OCI-LY1 (cell line): ENCODE results near the gene SIX5.

ENCODE experiments used
- H2AFZ ChIP-seq: fragments of 200-600 bp; sonication (generic), shearing (Covaris generic); 2 replicates; pipeline ENCODE4 v1.6.0; 2014; ENCODE audit warnings: antibody characterized with exemption, mild to moderate bottlenecking, low read length
- H3F3A ChIP-seq: fragments of 200-600 bp; sonication (generic), shearing (Covaris generic); 2 replicates; pipeline ENCODE4 v1.6.0; 2014; ENCODE audit warnings: mild to moderate bottlenecking, antibody characterized with exemption, low read length, moderate library complexity; ENCODE audit not compliant: insufficient read depth
- H3K27ac ChIP-seq: fragments of 200-600 bp; sonication (generic); 2 replicates; pipeline ENCODE4 v1.5.1; 2014; ENCODE audit warnings: low read length, mixed run types, mild to moderate bottlenecking, low read depth; ENCODE audit not compliant: poor library complexity, severe bottlenecking
- H3K27me3 ChIP-seq: fragments of 200-600 bp; sonication (generic); 2 replicates; pipeline ENCODE4 v1.6.0; 2014; ENCODE audit warnings: antibody characterized with exemption, mild to moderate bottlenecking, low read length, moderate library complexity; ENCODE audit not compliant: insufficient read depth
- H3K36me3 ChIP-seq: fragments of 200-600 bp; sonication (generic); 2 replicates; pipeline ENCODE4 v1.6.1; 2014; ENCODE audit warnings: mild to moderate bottlenecking, antibody characterized with exemption, low read length, moderate library complexity, mixed read lengths; ENCODE audit not compliant: insufficient read depth
- H3K4me1 ChIP-seq: fragments of 200-600 bp; sonication (generic); 2 replicates; pipeline ENCODE4 v1.5.1; 2014; ENCODE audit warnings: mild to moderate bottlenecking, low read length, moderate library complexity; ENCODE audit not compliant: insufficient read depth, severe bottlenecking
- H3K4me2 ChIP-seq: fragments of 200-600 bp; sonication (generic), shearing (Covaris generic); 2 replicates; pipeline ENCODE4 v1.6.1; 2014; ENCODE audit warnings: low read length
- H3K4me3 ChIP-seq: fragments of 200-600 bp; sonication (generic); 2 replicates; pipeline ENCODE4 v1.5.1; 2014; ENCODE audit warnings: low read length, low read depth, mild to moderate bottlenecking, mixed read lengths; ENCODE audit not compliant: poor library complexity, severe bottlenecking
- H3K79me2 ChIP-seq: fragments of 200-600 bp; shearing (Covaris generic); 2 replicates; pipeline ENCODE4 v1.6.1; 2016; ENCODE audit warnings: mixed run types, low read length, mixed read lengths; ENCODE audit not compliant: insufficient read depth
- H3K9ac ChIP-seq: fragments of 200-600 bp; sonication (generic), shearing (Covaris generic); 2 replicates; pipeline ENCODE4 v1.6.1; 2014; ENCODE audit warnings: mild to moderate bottlenecking, low read length, mixed read lengths
- H3K9me2 ChIP-seq: fragments of 200-600 bp; sonication (generic), shearing (Covaris generic); 2 replicates; pipeline ENCODE4 v1.6.1; 2014; ENCODE audit warnings: low read depth, mild to moderate bottlenecking, low read length, mixed read lengths
- H3K9me3 ChIP-seq: fragments of 200-600 bp; shearing (Covaris generic); 2 replicates; pipeline ENCODE4 v1.6.1; 2014; ENCODE audit warnings: low read length, mixed read lengths
- H4K20me1 ChIP-seq: fragments of 200-600 bp; sonication (generic), shearing (Covaris generic); 2 replicates; pipeline ENCODE4 v1.6.0; 2016; ENCODE audit warnings: mild to moderate bottlenecking, low read length; ENCODE audit not compliant: insufficient read depth
- EZH2 ChIP-seq: fragments of 200-600 bp; sonication (generic), shearing (Covaris generic); IDR thresholded peaks from 2 replicates; pipeline ENCODE4 v1.8.0; 2017; ENCODE audit warnings: borderline replicate concordance, mixed run types, mild to moderate bottlenecking, antibody characterized with exemption, low read length, moderate library complexity, mixed read lengths
- TF ChIP-seq, protein P1 (sequence below): fragments of 200-600 bp; sonication (generic), shearing (Covaris generic); IDR thresholded peaks from 2 replicates; pipeline ENCODE4 v1.5.1; 2017; ENCODE audit warnings: mild to moderate bottlenecking, antibody characterized with exemption, low read length, moderate library complexity, mixed read lengths

SIX5 gene

DNA sequence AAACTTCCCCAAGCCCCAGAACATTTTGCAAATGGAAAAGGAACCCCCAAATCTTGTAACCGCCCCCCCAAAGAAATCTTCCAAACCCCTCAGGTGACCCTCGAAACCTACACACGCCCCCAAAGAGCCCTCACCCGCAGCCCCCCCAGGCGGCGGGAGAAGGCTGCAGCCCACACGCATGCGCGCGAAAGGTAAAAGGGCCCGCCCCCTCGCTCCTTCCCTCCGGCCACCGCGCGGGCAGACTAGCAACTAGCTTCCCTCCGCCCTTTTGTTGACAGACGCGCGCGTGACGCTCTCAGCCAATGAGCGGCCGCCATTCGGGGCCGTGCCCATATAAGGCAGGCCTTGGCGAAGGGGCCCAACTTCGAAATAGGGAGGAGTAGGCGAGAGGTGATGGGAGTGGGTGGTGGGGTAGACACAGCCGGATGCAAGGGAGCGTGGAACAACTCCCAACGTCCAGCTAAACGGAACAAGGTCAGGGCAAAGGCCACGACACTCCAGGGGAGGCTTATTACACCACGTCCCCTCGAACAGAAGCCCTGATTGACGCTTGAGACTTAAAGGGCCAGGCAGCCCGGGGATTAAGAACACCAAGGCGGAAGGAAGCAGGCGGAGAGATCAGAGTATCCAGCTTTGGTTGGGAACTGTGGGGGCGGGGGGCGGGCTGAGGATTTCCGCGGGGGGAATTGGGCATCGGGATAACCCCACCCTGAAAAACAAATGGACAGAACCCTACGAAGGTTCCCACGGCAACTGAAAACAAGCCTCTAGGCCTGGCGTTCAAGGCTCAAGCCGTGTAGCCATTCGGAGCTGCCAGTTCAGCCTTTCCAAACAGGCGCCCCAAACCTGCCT lies 51.7 kb downstream of the SIX5 start:
- H3F3A ChIP-seq: no peaks in the 10 kb centered on the region
- H3K4me1 ChIP-seq: peaks cover 31% of the 10 kb centered on the region
- H3K27ac ChIP-seq: peak overlapping the region; percentile 74
- H3K79me2 ChIP-seq: peaks cover 21% of the 10 kb centered on the region
- H3K4me2 ChIP-seq: peak overlapping the region; percentile 91
- H3K9me3 ChIP-seq: no peaks in the 10 kb centered on the region
- H3K9ac ChIP-seq: peak overlapping the region; percentile 96
- H3K36me3 ChIP-seq: peaks cover 16% of the 10 kb centered on the region
- H4K20me1 ChIP-seq: no peaks in the 10 kb centered on the region
- no peaks in the 10 kb centered on the region for H3K9me2 ChIP-seq
- H2AFZ ChIP-seq: no peak overlapping the region
- H3K27me3 ChIP-seq: no peaks in the 10 kb centered on the region
- H3K4me3 ChIP-seq: peak overlapping the region; percentile 76
- no peak for TF ChIP-seq EZH2
- TF ChIP-seq, protein P1, sequence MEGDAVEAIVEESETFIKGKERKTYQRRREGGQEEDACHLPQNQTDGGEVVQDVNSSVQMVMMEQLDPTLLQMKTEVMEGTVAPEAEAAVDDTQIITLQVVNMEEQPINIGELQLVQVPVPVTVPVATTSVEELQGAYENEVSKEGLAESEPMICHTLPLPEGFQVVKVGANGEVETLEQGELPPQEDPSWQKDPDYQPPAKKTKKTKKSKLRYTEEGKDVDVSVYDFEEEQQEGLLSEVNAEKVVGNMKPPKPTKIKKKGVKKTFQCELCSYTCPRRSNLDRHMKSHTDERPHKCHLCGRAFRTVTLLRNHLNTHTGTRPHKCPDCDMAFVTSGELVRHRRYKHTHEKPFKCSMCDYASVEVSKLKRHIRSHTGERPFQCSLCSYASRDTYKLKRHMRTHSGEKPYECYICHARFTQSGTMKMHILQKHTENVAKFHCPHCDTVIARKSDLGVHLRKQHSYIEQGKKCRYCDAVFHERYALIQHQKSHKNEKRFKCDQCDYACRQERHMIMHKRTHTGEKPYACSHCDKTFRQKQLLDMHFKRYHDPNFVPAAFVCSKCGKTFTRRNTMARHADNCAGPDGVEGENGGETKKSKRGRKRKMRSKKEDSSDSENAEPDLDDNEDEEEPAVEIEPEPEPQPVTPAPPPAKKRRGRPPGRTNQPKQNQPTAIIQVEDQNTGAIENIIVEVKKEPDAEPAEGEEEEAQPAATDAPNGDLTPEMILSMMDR: peak; percentile 24; the same call in 1 of the 2 replicates

DNA sequence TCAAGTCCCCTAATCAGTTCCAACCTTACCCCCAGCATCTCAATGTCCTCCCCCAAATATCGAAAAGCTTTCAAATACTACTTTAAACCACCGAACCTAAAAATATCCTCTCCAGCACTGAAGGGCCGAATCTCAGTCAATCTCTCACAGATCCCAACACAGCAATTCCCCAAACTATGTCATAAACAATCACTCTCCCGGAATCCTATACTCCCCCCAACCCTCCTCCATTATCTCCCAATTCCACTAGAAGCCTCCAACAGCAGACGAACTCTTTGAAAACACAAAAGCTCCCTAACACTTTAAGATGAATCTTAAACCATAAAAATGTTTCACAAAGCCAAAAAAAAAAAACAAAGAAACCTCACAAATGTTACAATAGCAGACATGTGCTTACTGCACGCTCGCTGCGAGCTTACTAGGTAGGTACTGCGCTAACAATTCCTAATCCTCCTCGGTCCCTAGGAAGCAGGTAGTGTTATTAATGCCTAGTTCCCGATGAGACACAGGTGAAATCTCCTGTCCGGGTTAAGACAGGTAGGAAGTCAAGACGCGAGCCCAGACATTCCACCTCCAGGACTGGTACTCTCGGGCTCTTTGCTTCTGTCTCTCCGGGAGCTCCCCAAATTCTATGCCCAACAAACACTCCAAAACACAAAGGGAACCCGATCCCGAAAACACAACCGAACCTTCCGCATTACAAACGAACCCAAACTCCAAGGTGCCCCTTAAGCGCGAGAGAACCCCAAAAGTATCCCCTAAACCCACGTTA lies 52.5 kb downstream of the SIX5 start:
- peak overlapping the region; percentile 83 for H3K4me2 ChIP-seq
- H3F3A ChIP-seq: no peaks in the 10 kb centered on the region
- no peaks in the 10 kb centered on the region for H4K20me1 ChIP-seq
- H3K27ac ChIP-seq: peak overlapping the region; percentile 65
- peaks cover 18% of the 10 kb centered on the region for H3K36me3 ChIP-seq
- TF ChIP-seq, protein P1: no peak
- no peak for TF ChIP-seq EZH2
- peaks cover 33% of the 10 kb centered on the region for H3K4me1 ChIP-seq
- no peaks in the 10 kb centered on the region for H3K9me3 ChIP-seq
- peak overlapping the region; percentile 96 for H3K9ac ChIP-seq
- H3K9me2 ChIP-seq: no peaks in the 10 kb centered on the region
- H2AFZ ChIP-seq: no peak overlapping the region
- no peaks in the 10 kb centered on the region for H3K27me3 ChIP-seq
- peak overlapping the region; percentile 76 for H3K4me3 ChIP-seq
- peaks cover 21% of the 10 kb centered on the region for H3K79me2 ChIP-seq

DNA sequence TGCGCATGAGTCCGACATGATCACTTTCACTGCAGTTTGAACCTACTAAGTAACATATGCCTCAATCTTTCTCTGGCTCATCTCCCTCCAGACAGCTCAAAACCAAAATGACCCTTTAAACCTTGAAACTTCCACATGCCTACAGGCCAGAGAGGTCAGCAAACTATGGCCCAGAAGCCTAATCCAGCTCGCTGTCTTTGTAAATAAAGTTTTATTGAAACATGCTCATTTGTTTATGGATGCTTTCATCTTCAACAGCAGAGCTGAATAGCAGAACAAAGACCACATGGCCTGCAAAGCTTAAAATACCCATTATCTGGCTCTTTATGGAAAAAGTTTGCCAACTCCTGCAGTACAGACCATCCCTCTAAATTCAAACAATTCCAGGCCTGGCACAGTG lies 53.9 kb downstream of the SIX5 start:
- H2AFZ ChIP-seq: no peak overlapping the region
- H3F3A ChIP-seq: no peaks in the 10 kb centered on the region
- peak overlapping the region; percentile 65 for H3K27ac ChIP-seq
- peak overlapping the region; percentile 19; the same call in 1 of the 2 replicates for H3K9ac ChIP-seq
- no peak for TF ChIP-seq EZH2
- TF ChIP-seq, protein P1: no peak
- H3K27me3 ChIP-seq: no peaks in the 10 kb centered on the region
- H3K4me2 ChIP-seq: peak overlapping the region; percentile 41
- peak overlapping the region; percentile 76 for H3K4me3 ChIP-seq
- H3K9me3 ChIP-seq: no peaks in the 10 kb centered on the region
- peaks cover 21% of the 10 kb centered on the region for H3K79me2 ChIP-seq
- H3K4me1 ChIP-seq: peaks cover 45% of the 10 kb centered on the region
- no peaks in the 10 kb centered on the region for H4K20me1 ChIP-seq
- H3K9me2 ChIP-seq: no peaks in the 10 kb centered on the region
- peaks cover 26% of the 10 kb centered on the region for H3K36me3 ChIP-seq
